ENCODE results near the gene PACS2.
"Not testable (repeated sequence)": the region's sequence is repeated elsewhere in the genome, so short reads cannot be mapped to it uniquely, and the experiment has no call there.

PACS2 gene

GRCh38 chr14:105313381-105314286, 914 bp upstream of the PACS2 start:
- DNase-seq (ENCODE audit: low read depth in 2 of 2): no peak

DNA sequence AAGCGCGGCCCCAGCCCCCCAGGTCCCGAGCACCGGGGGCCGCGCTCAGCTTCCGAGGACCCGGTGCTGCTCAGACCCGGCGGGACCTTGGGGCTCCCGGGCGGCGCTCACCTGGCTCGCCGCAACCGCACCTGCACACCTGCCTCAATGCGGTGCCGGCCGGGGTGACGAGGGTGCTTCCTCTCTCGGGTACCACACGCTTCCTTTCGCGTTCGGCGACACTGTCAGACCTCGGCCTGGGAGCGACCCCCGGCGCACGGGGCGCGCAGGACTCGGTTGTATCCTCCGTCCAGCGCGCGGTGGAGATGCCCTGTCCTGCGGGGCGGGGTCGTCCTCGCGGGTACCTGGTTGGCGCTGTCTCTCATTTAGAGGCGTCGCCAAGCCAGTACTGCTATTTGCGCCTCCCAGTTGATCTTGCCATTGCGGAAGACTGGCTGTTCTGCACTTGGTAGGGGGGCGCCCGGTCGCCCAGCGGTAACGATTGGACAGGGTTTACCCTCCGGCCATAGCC, 718 bp downstream of the PACS2 start:
- DNase-seq (ENCODE audit: low read depth in 2 of 2): no peak

DNA sequence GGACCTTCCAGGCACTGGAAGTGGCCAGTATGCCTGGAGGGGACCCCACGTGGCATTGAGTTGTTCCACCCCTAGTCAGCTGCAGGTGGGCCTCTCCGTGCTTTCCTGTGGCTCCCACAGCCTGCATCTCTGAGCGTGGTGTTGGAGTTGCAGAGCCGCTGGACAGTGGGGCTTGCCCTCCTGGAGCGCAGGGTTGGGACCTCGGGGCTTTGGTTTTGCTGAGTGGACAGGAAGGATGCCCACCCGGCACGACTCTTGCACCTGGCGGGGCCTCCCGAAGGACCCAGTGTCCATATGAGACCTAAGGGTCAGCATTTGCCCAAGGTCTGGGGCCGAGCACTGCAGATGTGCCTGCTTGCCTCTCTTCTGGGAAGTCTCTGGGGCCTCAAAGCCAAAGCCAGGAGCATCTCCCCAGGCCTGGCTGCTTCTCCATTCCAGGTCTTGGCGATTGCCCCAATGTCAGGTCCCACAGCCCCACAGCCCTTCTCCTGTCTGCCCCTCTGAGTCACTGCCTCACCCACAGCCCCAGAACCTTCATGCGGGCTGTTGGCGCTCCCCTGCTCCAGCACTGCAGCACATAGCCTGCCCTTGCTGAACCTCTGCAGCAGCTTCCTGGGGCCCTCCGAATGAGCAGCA, 1.5 kb downstream of the PACS2 start:
- DNase-seq (ENCODE audit: low read depth in 2 of 2): no peak

DNA sequence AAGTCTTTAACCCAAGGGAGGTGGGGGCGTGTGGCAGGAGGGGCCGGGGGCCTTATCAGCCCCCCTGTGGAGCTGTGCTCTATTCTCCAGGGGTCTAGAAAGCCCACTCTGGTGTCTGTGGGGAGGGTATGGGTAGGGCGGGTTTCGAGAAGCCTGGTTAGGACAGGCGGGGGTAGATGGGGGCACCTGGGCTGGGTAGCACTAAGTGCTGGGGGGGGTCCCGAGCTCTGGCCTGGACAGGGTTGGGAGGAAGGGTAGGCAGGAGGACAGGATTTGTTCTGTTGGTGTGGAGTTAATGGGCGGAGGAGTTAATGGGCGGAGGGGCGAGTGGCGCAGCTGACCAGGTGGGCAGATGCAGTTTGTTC, 2.0 kb downstream of the PACS2 start:
- DNase-seq (ENCODE audit: low read depth in 2 of 2): no peak

DNA sequence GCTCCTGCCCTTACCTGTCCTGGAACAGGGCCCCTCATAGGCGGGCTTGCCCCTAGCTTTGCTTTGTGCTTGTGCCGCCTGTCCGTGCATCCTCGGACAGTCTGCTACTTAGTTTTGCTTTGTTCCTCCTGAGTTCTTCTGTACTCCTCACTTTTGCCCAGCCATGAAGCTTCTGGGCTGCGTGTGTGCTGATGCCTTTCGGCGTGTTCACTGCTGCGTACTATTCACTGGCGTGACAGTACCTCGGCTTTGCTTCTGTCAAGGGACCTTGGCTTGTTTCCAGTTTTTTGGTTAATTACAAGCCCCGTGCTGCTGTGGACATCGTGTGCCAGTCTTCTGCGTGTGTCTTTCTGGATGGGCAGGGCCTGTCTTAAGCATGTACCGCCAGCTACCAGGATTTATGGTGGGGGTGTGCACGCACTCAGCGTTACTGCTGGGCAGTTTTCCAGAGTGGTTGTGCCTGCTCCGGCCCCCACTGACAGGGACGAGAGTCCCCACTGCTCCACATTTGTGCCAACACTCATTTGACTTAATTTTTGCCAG, 2.5 kb downstream of the PACS2 start:
- DNase-seq (ENCODE audit: low read depth in 2 of 2): no peak

DNA sequence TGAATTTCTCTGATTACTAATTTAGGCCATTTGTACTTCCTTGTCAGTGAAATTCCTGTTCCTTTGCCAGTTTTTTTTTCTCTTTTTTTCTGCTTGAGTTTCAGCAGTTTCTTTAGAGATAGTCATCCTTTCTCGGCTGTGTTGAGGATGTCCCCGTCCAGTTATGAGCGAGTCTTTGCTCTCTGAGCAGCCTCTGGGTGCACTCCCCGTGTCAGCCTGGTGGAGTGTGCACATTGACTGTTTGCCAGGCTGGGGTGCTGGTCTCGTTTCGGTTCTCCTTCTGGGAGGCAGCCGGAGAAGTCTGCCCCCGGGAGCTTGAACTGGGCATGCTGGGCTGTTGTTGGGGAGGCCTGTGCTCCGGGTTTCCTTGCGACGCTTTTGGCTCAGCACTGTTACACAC, 3.0 kb downstream of the PACS2 start:
- no peak for DNase-seq (ENCODE audit: low read depth in 2 of 2)

DNA sequence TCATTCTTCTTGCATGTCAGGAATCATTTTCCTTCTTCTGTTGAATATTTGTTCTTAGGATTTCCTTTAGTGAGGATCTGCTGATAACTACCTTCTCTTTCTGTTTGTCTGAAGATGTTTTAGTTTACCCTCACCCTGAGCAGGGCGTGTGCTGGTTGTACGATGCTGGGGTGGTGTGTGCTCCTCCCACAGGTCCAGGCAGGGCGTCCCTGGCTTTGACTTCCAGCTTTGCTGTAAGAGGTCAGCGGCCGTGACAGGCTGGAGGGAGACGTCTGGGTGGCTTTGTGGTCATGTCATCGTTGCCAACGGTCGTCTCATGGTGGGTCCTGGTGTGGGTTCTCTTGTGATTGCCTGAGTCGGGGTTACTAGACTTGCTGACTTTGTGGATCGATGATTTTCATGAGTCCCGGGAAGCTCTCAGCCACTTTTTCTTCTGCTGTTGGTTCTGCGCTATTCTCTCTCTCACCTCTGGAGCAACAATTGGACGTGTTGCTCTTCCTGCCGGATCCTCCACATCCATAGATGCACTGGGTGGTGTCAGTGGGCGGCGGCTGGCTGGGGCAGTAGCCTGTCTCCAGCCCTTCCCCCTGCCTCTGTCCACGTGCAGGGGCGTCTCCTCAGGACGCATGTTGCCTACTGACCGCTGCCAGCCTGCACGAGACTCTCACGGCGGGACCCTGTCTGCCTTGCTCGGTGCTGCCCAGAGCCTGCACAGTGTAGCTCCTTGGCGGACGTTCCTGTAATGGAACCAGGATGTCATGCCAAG, 8.4 kb downstream of the PACS2 start:
- DNase-seq (ENCODE audit: low read depth in 2 of 2): no peak

DNA sequence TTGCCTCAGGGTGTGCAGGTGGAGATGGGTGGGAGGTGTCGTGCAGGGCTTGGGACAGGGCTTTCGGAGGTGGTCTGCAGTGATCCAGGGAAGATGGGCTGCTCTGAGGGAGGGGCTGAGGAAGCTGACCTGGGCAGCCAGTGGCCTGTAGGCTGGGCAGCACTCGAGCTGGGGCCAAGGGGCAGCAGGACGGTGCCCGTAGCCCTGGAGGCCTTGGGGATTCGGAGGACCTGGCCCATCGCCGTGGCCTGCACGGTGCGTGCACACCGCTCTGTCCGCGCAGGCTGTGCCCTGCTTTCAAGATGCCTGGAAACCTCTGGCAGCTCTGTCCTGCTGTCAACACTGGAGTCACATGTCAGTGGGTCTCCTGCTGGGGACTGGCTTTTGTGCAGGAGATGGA, 9.1 kb downstream of the PACS2 start:
- DNase-seq (ENCODE audit: low read depth in 2 of 2): no peak

- DNase-seq (ENCODE audit: low read depth in 2 of 2): no peak
These were observed 9.7 kb downstream of the PACS2 start for GRCh38 chr14:105324080-105324778.

DNA sequence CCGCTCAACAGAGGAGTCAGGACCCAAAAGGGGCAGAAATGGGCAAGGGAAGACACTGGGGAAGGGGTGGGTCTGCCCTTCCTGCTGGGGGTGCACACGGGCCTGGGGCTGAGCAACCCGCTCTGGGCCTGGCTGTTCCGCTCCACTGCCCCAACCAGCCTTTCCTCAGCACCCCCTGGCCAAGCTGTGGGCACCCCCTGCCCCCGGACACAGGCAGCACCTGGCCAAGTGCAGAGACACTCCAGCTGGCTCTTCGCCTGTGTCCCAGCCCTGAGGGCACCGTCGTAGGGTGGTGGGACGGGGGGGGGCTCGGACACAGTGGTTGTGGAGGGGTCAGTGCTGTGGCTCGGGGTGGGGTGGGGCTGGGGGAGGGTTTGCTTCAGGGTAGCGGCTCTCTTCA, 10.3 kb downstream of the PACS2 start:
- DNase-seq (ENCODE audit: low read depth in 2 of 2): no peak

DNA sequence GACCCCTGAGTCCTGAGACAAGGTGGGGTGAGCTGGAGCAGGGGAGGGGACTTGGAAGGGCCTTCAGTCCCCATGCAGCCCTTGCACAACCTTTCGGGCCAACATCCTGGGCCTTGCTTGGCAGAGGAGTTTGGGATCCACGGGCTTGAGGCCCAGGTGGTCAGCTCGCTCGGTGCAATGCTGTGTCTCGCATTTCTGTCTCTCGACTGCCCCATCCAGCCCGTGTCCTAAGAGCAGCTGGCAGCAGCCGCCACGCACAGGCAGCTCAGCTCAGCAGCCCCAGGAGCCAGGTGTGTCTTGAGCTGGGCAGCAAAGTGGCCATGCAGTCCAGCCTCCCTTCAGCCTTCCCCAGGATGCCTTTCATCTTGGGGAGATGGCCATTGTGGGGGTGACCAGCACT, 10.8 kb downstream of the PACS2 start:
- no peak for DNase-seq (ENCODE audit: low read depth in 2 of 2)

GRCh38 chr14:105325716-105326567, 11.4 kb downstream of the PACS2 start:
- DNase-seq (ENCODE audit: low read depth in 2 of 2): no peak

- no peak for DNase-seq (ENCODE audit: low read depth in 2 of 2)
These were observed 12.0 kb downstream of the PACS2 start for GRCh38 chr14:105326568-105326867.

DNA sequence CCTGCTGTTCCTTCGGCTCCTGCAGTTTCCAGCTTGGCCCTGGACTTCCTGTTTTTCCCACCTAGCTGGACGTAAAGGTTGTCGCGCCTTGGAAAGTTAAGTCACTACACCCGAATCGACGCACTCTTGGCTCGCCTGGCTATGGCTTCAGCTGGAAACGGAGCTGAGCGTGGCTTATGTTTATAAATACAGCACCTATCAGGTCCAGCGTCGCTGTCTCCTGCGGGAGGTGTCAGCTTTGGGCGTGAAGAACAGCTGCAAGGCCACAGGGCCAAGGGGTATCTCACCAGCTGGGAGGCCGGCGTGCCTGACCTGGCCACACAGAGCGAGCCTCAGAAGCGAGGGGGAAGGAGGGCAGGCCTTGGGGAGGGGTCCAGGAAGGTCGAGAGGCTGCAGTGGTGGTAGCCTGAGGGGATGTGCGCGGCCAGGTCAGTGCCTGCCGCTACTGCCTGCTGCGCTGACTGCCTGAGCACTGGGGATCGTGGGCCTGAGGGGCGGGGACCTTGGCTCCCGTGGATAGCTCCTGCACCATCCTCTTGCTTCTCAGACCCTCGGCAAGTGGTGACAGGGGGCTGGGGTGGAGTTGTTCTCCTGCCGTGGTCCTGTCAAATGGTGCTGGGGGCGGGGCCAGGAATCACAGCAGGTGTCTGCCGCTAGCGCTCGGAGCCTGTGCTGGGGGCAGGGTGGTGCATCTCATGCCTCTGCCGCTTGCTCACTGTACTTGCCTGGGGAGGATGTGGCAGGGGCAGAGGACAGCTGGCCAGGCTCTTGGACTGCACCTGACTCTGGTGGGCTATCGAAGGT, 12.5 kb downstream of the PACS2 start:
- DNase-seq (ENCODE audit: low read depth in 2 of 2): no peak

- DNase-seq (ENCODE audit: low read depth in 2 of 2): not testable (repeated sequence)
These were observed 13.1 kb downstream of the PACS2 start for GRCh38 chr14:105327695-105328045.

DNA sequence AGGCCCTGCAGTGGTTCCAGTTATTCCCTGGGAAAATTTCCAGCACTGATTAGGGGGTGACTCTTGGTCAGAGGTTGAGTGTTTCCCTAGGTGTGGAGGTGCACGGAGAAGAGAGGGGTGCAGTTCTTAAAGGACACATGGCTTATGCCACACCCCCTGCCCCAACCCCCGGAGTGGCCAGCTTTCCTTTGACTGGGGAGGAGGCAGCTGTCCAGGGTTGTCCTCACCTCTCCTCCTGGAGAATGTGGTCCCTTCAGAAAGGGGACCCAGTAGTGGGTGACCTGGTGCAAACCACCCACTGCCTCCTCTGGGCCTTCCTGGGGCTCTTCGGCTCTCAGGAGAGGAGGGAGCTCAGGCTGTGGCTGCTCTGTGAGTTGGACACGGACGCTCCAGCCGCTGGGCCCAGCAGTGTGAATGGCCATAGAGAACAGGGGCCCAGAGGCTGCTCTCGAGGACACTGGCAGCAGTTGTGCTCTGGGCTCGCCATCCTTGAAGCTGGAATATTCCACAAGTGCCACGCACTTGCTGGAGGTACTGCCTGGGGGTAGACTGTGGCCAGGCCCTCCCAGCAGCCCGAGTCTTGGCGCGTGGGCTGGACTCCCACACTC, 13.6 kb downstream of the PACS2 start:
- no peak for DNase-seq (ENCODE audit: low read depth in 2 of 2)

DNA sequence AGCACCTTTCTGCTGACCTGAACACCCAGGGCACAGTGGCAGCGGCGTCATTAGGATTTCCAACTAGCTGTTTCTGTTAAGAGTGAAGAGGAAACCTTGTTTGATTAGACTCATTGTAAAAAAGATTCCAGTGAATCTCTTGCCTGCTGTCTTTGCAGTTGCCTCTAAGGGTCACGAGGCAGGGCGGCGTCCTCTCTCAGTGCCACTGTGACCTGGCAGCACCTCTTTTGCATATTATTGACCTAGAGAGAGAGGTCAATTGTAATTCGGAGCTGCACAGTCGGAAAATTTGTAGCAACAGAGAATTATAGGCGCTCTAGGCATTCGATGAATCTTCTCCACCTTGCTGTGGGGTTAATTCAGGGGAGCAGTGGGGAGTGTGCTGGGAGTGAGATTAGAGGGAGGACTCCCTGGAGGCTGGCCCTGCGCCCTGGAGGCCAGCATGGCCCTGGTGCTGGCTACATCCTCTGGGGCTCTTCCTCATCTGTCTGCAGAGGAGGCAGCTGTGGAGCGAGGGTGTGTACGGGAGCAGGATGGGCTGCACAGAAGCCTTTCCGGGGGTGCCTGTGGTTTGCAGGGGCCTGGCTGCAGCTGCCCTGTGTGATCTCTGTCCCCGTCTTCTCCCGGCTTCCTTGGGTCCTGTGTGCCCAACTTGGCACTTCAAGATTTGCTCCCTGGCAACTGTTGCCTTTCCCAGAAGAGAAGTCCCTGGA, 14.3 kb downstream of the PACS2 start:
- no peak for DNase-seq (ENCODE audit: low read depth in 2 of 2)

DNA sequence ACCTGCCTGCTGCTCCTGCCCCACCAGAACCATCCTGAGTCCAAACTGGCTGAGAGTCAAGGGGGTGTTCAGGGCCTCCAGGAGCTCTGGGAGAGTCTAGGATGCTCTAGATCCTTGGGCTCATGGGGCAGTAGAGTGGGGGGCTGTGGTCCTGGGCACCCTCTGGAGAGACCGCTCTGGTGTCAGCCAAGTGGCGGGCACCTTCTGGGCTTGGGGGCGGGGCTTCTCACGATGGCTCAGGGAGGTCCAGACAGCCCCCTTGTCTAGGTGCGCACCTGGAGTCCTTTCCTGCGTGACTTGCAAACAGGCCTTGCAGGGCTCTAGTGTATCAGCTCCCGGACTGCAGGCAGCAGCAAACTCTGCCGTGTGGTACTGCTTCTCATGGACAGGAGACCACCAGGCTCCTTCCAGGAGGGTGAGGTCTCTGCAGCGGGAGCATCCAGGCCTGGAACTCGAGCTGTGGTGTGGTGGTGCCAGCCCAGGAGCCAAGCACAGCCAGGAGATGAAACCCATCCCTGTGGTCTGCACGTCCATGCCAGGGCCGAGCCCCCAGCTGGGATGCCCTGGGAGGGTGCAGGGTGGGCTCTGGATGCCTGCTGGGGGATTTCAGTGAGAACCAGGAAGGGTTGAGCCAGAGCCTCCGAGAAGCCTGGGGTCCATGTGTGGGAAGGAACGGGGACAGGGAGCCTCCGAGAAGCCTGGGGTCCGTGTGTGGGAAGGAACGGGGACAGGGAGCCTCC, 15.0 kb downstream of the PACS2 start:
- no peak for DNase-seq (ENCODE audit: low read depth in 2 of 2)

Measured in stimulated activated CD8-positive, alpha-beta memory T cell treated with anti-CD3 and anti-CD28 coated beads, Interleukin-7, amount 100 ng/mL, for 1 hour (primary cell).